H1 (cell line): ENCODE measurements around the gene STIM2.

Experiments
- CEBPB ChIP-seq: IDR thresholded peaks from 2 replicates; pipeline ENCODE4 v1.6.1; 2012; ENCODE audit warnings: low read depth, low read length
- TF ChIP-seq, protein P1 (sequence below), 3 experiments: IDR thresholded peaks; 1 replicate in 2 of 3; 2 replicates in 1 of 3; pipeline versions ENCODE4 v1.5.1 to v1.6.1; 2011; ENCODE audit warnings: low read length in 3 of 3, mild to moderate bottlenecking in 3 of 3, inconsistent platforms in 2 of 3, low read depth in 1 of 3, moderate library complexity in 1 of 3; ENCODE audit not compliant: insufficient read depth in 1 of 3; ENCODE audit errors: control extremely low read depth in 1 of 3

DNA sequence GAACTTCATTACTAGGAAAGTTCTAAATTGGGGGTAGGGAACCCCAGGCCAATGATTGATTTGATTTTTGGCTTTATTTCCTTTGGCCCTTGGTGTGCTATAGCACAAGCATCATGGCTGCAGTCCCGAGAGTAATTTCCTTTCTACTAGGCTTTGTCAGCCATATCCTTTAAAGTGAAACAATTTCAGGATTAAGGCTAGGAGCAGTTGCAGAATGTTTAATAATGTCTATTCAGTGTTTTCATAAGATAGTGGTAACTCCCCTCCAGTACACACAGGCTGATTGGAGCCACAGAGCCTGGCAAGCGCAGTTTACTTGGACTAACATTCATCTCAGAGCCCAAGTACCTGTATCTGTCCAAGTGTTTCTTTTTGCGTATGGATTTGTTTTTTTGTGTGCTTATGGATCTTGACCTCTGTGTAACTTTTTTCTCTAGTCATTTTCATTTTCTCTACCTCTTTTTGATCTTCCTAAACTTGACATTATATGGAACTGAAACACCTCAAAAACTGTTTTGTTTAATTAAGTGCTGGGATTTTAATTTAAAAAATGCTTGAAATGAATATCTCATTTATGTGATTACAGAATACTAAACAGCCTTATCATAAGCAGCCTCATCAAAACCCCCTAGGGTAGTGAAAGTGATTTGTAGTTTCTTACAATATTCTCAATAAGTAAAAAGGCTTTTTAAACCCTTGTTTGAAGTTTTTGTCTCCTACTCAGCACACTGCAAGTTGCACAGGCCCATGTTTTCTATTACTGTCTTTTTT, 7.5 kb downstream of the STIM2 start:
- TF ChIP-seq, protein P1, sequence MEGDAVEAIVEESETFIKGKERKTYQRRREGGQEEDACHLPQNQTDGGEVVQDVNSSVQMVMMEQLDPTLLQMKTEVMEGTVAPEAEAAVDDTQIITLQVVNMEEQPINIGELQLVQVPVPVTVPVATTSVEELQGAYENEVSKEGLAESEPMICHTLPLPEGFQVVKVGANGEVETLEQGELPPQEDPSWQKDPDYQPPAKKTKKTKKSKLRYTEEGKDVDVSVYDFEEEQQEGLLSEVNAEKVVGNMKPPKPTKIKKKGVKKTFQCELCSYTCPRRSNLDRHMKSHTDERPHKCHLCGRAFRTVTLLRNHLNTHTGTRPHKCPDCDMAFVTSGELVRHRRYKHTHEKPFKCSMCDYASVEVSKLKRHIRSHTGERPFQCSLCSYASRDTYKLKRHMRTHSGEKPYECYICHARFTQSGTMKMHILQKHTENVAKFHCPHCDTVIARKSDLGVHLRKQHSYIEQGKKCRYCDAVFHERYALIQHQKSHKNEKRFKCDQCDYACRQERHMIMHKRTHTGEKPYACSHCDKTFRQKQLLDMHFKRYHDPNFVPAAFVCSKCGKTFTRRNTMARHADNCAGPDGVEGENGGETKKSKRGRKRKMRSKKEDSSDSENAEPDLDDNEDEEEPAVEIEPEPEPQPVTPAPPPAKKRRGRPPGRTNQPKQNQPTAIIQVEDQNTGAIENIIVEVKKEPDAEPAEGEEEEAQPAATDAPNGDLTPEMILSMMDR (IDR thresholded peaks at IDR 0.05; ENCODE audit: control extremely low read depth in 1 of 3, insufficient read depth in 1 of 3, low read depth in 1 of 3, low read length in 3 of 3) = no peak
- TF ChIP-seq CEBPB = no peak
